Stomach (tissue), 4 donors: ENCODE results near the gene ADORA1.

Source experiments
- EP300 ChIP-seq: sonication (generic); formaldehyde crosslinking; IDR thresholded peaks from one replicate; pipeline ENCODE4 v1.6.1; 2017; ENCODE audit warnings: antibody characterized with exemption
- POLR2A ChIP-seq, 4 donors: fragments of 450-650 bp; IDR thresholded peaks; one replicate each; pipeline ENCODE4 v1.6.1; 2016; ENCODE audit warnings: antibody characterized with exemption in 4 of 4, control low read depth in 2 of 4, mild to moderate bottlenecking in 1 of 4, moderate library complexity in 1 of 4
- TF ChIP-seq, protein P1 (sequence below), 7 experiments: fragments of 450-650 bp in 4 of 7; fragments of 200-600 bp in 3 of 7; sonication (generic) in 3 of 7; IDR thresholded peaks; one replicate each; pipeline ENCODE4 v1.5.1; 2016 to 2019; ENCODE audit warnings: antibody characterized with exemption in 7 of 7, control low read depth in 2 of 7, mild to moderate bottlenecking in 1 of 7

DNA sequence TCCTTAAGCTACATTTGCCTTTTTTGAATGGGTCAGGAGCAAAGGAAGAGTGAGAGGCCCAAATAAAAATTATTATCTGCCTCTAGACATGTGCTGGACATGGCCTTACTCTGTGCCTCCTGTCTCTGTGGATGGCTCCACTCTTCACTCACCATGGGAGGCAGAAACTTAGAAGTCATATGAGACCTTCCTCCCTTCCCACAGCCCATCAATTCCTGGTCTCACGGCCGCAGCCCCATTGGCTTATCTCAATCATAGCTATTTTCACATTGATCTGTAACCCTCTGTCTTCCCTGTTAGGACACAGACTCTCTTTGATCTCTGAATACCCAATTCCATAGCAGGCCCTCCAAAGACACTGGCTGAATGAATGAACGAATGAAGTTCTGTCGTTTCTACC is 14.2 kb upstream of the ADORA1 start:
- TF ChIP-seq, protein P1, sequence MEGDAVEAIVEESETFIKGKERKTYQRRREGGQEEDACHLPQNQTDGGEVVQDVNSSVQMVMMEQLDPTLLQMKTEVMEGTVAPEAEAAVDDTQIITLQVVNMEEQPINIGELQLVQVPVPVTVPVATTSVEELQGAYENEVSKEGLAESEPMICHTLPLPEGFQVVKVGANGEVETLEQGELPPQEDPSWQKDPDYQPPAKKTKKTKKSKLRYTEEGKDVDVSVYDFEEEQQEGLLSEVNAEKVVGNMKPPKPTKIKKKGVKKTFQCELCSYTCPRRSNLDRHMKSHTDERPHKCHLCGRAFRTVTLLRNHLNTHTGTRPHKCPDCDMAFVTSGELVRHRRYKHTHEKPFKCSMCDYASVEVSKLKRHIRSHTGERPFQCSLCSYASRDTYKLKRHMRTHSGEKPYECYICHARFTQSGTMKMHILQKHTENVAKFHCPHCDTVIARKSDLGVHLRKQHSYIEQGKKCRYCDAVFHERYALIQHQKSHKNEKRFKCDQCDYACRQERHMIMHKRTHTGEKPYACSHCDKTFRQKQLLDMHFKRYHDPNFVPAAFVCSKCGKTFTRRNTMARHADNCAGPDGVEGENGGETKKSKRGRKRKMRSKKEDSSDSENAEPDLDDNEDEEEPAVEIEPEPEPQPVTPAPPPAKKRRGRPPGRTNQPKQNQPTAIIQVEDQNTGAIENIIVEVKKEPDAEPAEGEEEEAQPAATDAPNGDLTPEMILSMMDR (IDR thresholded peaks at IDR 0.05): no peak
- no peak for TF ChIP-seq POLR2A (IDR thresholded peaks at IDR 0.05)
- TF ChIP-seq EP300: no peak
